Epidermal melanocyte (primary cell): Measurements from ENCODE around the gene SYNE3.

Experiments
- DNase-seq: peaks from one replicate; pipeline ENCODE4 v3.0.0; 2011; ENCODE audit warnings: low spot score; ENCODE audit not compliant: insufficient read length

SYNE3 gene

DNA sequence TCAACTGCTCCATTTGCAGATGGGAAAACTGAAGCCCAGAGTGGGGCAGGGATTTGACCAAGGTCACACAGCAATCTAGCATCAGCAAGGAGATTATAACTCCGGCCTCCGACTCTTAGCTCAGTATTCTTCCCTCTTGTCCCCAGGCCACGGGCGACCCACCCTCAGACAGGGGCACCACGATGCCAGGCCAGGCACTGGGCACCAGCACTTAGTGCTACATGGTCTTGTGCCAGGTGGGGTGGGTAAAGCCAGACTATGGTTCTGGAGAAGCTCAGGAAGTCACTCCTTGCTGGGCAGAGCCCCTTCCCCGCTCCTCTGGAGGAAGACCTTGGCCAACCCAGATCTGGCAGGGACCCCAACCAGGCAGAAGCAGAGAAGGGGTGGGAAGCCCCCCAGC is 41.5 kb downstream of the SYNE3 start:
- DNase-seq: no peak

DNA sequence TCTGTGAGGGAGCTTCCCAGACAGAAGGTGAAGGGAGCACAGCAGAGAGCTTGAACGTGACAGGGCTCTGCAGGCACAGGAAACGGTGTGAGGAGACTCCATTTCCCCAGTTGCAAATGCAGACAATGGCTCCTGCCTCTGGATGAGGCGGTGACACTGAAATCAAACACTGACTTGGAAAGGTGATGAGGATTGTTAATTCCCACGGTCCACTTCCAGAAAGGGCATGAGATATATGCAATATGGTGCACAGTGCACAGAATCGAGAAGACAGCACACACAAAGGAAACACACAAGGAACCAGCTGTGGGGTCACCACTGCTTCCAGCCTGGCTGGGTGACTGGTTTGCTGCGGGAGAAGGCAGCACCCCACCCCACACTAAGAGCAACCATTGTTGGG is 42.0 kb downstream of the SYNE3 start:
- no peak for DNase-seq

DNA sequence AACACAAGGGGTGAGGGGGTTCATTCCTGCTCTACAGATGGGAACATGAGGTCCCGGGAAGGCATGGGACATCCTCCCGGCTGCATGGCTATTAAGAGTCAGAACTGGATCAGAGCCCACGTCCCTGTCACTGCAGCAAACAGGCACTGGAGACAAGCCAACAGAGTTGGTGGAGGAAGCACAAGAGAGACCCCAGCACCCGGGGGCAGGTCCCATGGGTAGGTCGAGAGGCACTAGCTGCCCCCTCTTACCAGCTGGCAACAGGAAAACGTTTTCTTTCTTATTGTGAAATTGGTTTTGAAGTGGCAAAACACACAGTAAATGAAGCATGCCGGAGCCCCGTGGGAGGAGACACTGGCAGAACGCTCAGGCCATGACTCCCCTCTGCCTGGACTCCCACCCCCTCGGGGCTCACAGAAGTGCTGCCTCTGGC is 43.6 kb downstream of the SYNE3 start:
- DNase-seq: no peak

DNA sequence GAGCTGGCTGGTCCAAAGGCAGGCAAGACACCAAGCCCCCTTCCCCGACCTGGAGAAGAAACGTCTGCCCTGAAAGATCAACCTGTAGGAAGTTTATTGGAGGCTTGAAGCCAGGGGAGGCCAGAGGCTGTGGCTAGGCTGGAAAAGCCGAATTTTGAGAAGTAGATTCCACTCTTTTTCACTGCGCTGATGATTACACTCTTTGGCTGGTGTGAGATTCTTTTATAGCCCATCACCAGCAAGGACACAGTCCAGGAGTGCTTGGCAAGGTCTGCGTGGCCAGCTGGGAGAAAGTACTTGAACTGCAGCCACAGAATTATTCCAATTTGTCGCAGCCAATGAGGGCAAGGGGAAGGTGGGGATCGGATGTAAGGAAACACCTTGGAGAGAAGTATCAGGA is 45.0 kb downstream of the SYNE3 start:
- no peak for DNase-seq

DNA sequence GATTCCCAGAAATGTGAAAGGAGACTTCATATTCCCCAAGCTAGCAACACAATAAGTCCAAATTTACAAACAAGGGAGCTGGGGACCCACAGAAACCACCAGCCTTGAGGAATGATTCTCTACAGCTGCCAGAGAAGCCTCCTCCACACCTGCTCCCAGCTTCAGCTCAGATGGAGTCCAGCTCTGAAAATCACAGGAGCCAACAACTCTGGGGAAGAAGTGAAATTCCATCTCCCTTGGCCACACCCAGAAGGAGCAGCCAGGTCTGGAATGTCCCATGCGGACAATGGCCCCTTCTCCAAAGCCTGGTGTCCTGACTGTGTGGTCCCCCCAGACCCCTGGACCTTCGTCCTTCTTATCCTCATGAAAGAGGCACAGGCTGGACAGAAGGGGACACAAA is 45.4 kb downstream of the SYNE3 start:
- no peak for DNase-seq

DNA sequence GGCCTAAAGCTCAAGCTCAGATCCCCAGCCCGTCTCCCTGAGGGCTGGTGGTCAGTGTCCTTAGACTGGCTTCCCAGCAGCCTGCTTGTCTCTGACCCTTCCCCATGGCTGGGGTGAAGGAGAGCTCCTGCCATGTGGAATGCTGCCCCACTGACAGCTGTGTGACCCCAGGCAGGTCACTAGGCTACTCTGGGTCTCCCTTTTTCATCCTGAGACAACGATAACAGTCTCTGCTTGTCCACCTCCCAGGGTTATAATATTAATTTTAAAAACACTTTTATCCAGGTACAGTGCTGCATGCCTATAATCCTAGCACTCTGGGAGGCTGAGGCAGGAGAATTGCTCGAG is 47.3 kb downstream of the SYNE3 start:
- DNase-seq: no peak

DNA sequence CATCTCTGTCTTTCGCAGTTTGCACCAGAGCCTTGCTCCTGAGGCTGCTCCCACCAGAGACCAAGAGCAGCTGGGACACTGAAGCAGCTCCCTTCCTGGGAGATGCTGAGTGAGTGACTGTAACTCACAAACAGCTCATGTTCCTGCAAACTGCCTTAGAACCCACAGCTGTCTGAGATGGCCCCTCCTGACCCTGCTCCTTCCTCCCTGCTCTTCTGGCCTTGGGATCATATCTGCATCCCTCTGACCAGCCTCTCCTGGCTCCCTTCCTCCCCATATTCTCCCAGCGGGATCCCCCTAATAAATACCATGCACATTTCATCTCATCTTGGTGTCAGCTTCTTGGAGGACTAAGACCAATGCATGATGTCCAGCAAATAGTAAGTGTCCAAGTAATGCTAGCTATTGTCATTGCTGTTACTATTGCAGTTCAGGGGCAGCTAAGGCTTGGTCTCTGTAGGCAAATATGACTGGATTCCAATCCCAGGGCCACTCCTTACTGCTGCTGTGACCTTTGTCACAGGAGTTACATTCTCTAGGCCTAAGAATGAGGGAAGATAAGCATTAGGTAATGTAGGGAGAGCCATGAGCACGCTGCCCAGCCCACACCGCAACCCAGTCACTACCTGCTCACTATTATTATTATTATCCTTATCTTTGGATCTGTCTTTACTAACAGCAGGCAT is 47.9 kb downstream of the SYNE3 start:
- no peak for DNase-seq

DNA sequence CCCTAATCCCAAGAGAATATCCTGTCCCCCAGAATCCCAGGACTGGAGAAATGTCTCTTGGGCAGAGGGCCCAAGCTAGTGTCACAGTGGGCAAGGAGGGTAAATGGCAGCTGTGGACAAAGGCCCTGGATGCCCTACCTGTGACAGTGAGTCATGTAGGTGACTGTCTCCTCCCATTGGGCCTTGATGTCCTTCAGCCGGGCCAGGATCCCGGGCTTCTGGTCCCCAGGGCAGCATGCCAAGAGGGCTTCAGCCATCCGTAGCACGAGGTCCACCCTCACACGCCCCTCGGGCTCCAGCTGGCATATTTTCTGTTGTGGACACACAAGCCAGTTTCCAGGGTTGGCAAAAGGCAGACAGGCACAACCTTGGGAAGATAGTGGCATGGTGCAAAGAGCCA is 48.8 kb downstream of the SYNE3 start:
- no peak for DNase-seq

DNA sequence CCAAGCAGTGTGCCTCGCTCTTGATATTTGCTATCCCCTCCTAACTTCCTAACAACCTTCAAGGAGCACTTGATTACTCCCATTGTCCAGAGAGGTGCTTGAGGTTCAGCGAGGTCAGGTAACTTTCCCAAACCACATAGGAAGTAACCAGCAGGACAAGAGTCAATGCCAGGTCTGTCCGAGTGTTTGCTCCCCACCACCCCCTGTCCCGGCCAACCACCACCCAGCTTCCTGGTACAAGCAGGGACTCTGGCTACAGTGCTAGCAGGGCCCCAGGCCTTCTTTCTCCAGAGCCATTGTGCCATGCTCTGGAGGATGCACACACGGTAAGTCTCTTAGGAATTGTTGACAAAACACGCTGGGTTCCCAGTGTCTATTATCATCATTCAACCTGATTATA is 49.2 kb downstream of the SYNE3 start:
- no peak for DNase-seq
